SK-N-SH (cell line): ENCODE results near the gene PFKFB3. TPM values are rescaled to one million over a fixed set of nuclear protein-coding genes. Genes with fewer than 3 reads are reported as not detected.

Source experiments
- CTCF ChIA-PET: fragments of 300-600, 350-600 bp; formaldehyde crosslinking; extraction: SDS; loops from one replicate; lab custom pipeline; 2021; lab: Yijun Ruan, JAX
- POLR2A ChIA-PET: fragments of 350-600 bp; sonication (Branson Sonifier 250); formaldehyde crosslinking; extraction: SDS; loops from one replicate; lab custom pipeline; 2020; ENCODE audit warnings: antibody characterized with exemption, inconsistent platforms; lab: Yijun Ruan, JAX
- DNase-seq: peaks from one replicate; pipeline ENCODE4 v3.0.0; 2012
- H2AFZ ChIP-seq: fragments of 200-600 bp; sonication (generic); 2 replicates; pipeline ENCODE4 v1.8.1; 2016; ENCODE audit warnings: antibody characterized with exemption, mild to moderate bottlenecking, low read depth
- H3F3A ChIP-seq: fragments of 200-600 bp; sonication (generic); replicated peaks from 2 replicates; pipeline ENCODE3; 2016; ENCODE audit warnings: antibody characterized with exemption, mild to moderate bottlenecking; ENCODE audit not compliant: insufficient read depth
- H3K27ac ChIP-seq, 2 experiments: fragments of 200-500 bp in 1 of 2; fragments of 200-600 bp in 1 of 2; sonication (Bioruptor generic) in 1 of 2; sonication (generic), shearing (Covaris generic) in 1 of 2; 2 replicates each; pipeline versions ENCODE4 v1.5.1 to v1.6.1; 2014 to 2016; ENCODE audit warnings: low read depth in 2 of 2, inconsistent platforms in 1 of 2, low read length in 1 of 2, mild to moderate bottlenecking in 1 of 2, mixed read lengths in 1 of 2
- H3K27me3 ChIP-seq: fragments of 200-600 bp; sonication (generic), shearing (Covaris generic); 2 replicates; pipeline ENCODE4 v1.6.1; 2016; ENCODE audit warnings: mixed run types; ENCODE audit not compliant: insufficient read depth
- H3K36me3 ChIP-seq, 2 experiments: fragments of 200-500 bp in 1 of 2; fragments of 200-600 bp in 1 of 2; sonication (Bioruptor generic) in 1 of 2; sonication (generic) in 1 of 2; replicated peaks in 1 of 2; 2 replicates each; pipeline versions ENCODE3 to v1.5.1; 2014 to 2016; ENCODE audit warnings: low read length in 1 of 2, mild to moderate bottlenecking in 1 of 2; ENCODE audit not compliant: insufficient read depth in 2 of 2, control insufficient read depth in 1 of 2
- H3K4me1 ChIP-seq, 2 experiments: fragments of 200-500 bp in 1 of 2; fragments of 200-600 bp in 1 of 2; sonication (Bioruptor generic) in 1 of 2; sonication (generic), shearing (Covaris generic) in 1 of 2; 2 replicates each; pipeline versions ENCODE4 v1.5.1 to v1.6.1; 2014 to 2016; ENCODE audit warnings: low read depth in 1 of 2, low read length in 1 of 2, mixed run types in 1 of 2; ENCODE audit not compliant: insufficient read depth in 2 of 2, control insufficient read depth in 1 of 2
- H3K4me2 ChIP-seq: fragments of 200-600 bp; sonication (generic), shearing (Covaris generic); 2 replicates; pipeline ENCODE4 v1.6.1; 2017; ENCODE audit warnings: mixed run types
- H3K4me3 ChIP-seq, 2 experiments: fragments of 200-500 bp in 1 of 2; fragments of 200-600 bp in 1 of 2; sonication (Bioruptor generic) in 1 of 2; sonication (generic), shearing (Covaris generic) in 1 of 2; 2 replicates each; pipeline versions ENCODE4 v1.5.1 to v1.8.1; 2014 to 2016; ENCODE audit warnings: low read depth in 2 of 2, inconsistent platforms in 1 of 2, low read length in 1 of 2, mild to moderate bottlenecking in 1 of 2, mixed read lengths in 1 of 2, moderate library complexity in 1 of 2
- H3K79me2 ChIP-seq: fragments of 200-600 bp; sonication (generic); 2 replicates; pipeline ENCODE4 v1.8.1; 2017; ENCODE audit warnings: mild to moderate bottlenecking; ENCODE audit not compliant: insufficient read depth
- H3K9ac ChIP-seq: fragments of 200-600 bp; sonication (generic); 2 replicates; pipeline ENCODE4 v1.6.1; 2017; ENCODE audit warnings: mixed run types
- H3K9me2 ChIP-seq: fragments of 200-600 bp; sonication (generic); 2 replicates; pipeline ENCODE4 v1.6.1; 2017; ENCODE audit warnings: mixed run types
- H3K9me3 ChIP-seq: fragments of 200-600 bp; sonication (generic); 2 replicates; pipeline ENCODE4 v1.6.1; 2017; ENCODE audit warnings: mixed run types, mild to moderate bottlenecking, moderate library complexity
- H4K20me1 ChIP-seq: fragments of 200-600 bp; sonication (generic); 2 replicates; pipeline ENCODE4 v1.6.1; 2017; ENCODE audit warnings: mild to moderate bottlenecking, mixed run types; ENCODE audit not compliant: insufficient read depth
- CHD2 ChIP-seq: fragments of 150-350 bp; IDR thresholded peaks from 2 replicates; pipeline ENCODE4 v1.6.1; 2018; ENCODE audit warnings: low read length; ENCODE audit not compliant: partially characterized antibody
- ELF1 ChIP-seq: IDR thresholded peaks from 2 replicates; pipeline ENCODE4 v1.4.0; 2012
- EP300 ChIP-seq, 2 experiments: IDR thresholded peaks; 2 replicates each; pipeline versions ENCODE4 v1.4.0 to v1.6.1; 2012; ENCODE audit warnings: borderline replicate concordance in 1 of 2, low read depth in 1 of 2, low read length in 1 of 2
- FOSL2 ChIP-seq: IDR thresholded peaks from 2 replicates; pipeline ENCODE4 v1.4.0; 2012; ENCODE audit warnings: low read depth, mild to moderate bottlenecking, moderate library complexity, borderline replicate concordance
- FOXJ3 ChIP-seq: sonication (generic); formaldehyde crosslinking; IDR thresholded peaks from 2 replicates; pipeline ENCODE4 v1.5.1; 2020; ENCODE audit warnings: mild to moderate bottlenecking, missing genetic modification reagents
- FOXM1 ChIP-seq: IDR thresholded peaks from 2 replicates; pipeline ENCODE4 v1.4.0; 2012; ENCODE audit warnings: low read depth, mild to moderate bottlenecking
- GATA2 ChIP-seq: sonication (generic); formaldehyde crosslinking; IDR thresholded peaks from 2 replicates; pipeline ENCODE4 v1.5.0; 2020; ENCODE audit warnings: mild to moderate bottlenecking, missing genetic modification reagents
- JUND ChIP-seq: IDR thresholded peaks from 2 replicates; pipeline ENCODE4 v1.4.0; 2012
- MEF2A ChIP-seq: IDR thresholded peaks from 2 replicates; pipeline ENCODE4 v1.4.0; 2012; ENCODE audit warnings: low read depth, borderline replicate concordance
- MXI1 ChIP-seq: IDR thresholded peaks from 2 replicates; pipeline ENCODE4 v1.6.1; 2012; ENCODE audit warnings: mild to moderate bottlenecking, low read depth, low read length, improper control_type of control experiment
- NFIC ChIP-seq: IDR thresholded peaks from 2 replicates; pipeline ENCODE4 v1.4.0; 2012; ENCODE audit warnings: borderline replicate concordance
- NRF1 ChIP-seq: IDR thresholded peaks from 2 replicates; pipeline ENCODE4 v1.6.1; 2012; ENCODE audit warnings: low read depth, mild to moderate bottlenecking, low read length
- POLR2AphosphoS5 ChIP-seq: IDR thresholded peaks from 2 replicates; pipeline ENCODE4 v1.6.1; 2012; ENCODE audit warnings: low read depth, low read length
- RAD21 ChIP-seq: IDR thresholded peaks from 2 replicates; pipeline ENCODE4 v1.6.1; 2012; ENCODE audit warnings: mild to moderate bottlenecking, low read length
- RCOR1 ChIP-seq: fragments of 150-350 bp; IDR thresholded peaks from 2 replicates; pipeline ENCODE4 v1.6.1; 2017; ENCODE audit warnings: antibody characterized with exemption, low read length
- RFX5 ChIP-seq: IDR thresholded peaks from 2 replicates; pipeline ENCODE4 v1.6.1; 2012; ENCODE audit warnings: mild to moderate bottlenecking, improper control_type of control experiment, low read length
- RXRA ChIP-seq: IDR thresholded peaks from 2 replicates; pipeline ENCODE4 v1.4.0; 2012; ENCODE audit warnings: low read depth, mild to moderate bottlenecking, borderline replicate concordance
- SMC3 ChIP-seq: IDR thresholded peaks from 2 replicates; pipeline ENCODE4 v1.6.1; 2012; ENCODE audit warnings: low read depth, low read length, improper control_type of control experiment
- TAF1 ChIP-seq: IDR thresholded peaks from 2 replicates; pipeline ENCODE4 v1.6.1; 2012; ENCODE audit warnings: low read depth, mild to moderate bottlenecking, low read length, moderate library complexity, borderline replicate concordance
- TCF12 ChIP-seq: IDR thresholded peaks from 2 replicates; pipeline ENCODE4 v1.4.0; 2012
- TEAD4 ChIP-seq: IDR thresholded peaks from 2 replicates; pipeline ENCODE4 v1.4.0; 2012; ENCODE audit warnings: mild to moderate bottlenecking, borderline replicate concordance; ENCODE audit not compliant: insufficient read depth
- YY1 ChIP-seq: IDR thresholded peaks from 2 replicates; pipeline ENCODE4 v1.4.0; 2012; ENCODE audit warnings: low read depth, mild to moderate bottlenecking
- WGBS: methylation state at CpG from one replicate; pipeline ENCODE4 v1.1.6; 2017; ENCODE audit warnings: low lambda C conversion rate; 5-methylcytosine and 5-hydroxymethylcytosine counted together
- polyA plus RNA-seq, 3 experiments: library from polyadenylated mRNA; depleted of rRNA; stranded (reverse); fragments of >200 nt; gene quantifications; 2 replicates each; pipeline ENCODE4 v1.2.3, GENCODE V29; 2012
- TF ChIP-seq, protein P1 (sequence below): IDR thresholded peaks from 2 replicates; pipeline ENCODE4; 2012
- TF ChIP-seq, protein P2 (sequence below): IDR thresholded peaks from 2 replicates; pipeline ENCODE4 v1.4.0; 2012; ENCODE audit warnings: low read depth
- TF ChIP-seq, protein P3 (sequence below): IDR thresholded peaks from 2 replicates; pipeline ENCODE4 v1.4.0; 2012; ENCODE audit warnings: low read depth, borderline replicate concordance
- TF ChIP-seq, protein P4 (sequence below): fragments of 200-600 bp; sonication (generic); IDR thresholded peaks from 2 replicates; pipeline ENCODE4 v1.6.1; 2017; ENCODE audit warnings: antibody characterized with exemption, mild to moderate bottlenecking, moderate library complexity
- TF ChIP-seq, protein P5 (sequence below): fragments of 150-350 bp; IDR thresholded peaks from 2 replicates; pipeline ENCODE4 v1.6.1; 2017; ENCODE audit warnings: antibody characterized with exemption, low read length, low read depth, borderline replicate concordance
- TF ChIP-seq, protein P6 (sequence below): IDR thresholded peaks from 2 replicates; pipeline ENCODE4 v1.4.0; 2012; ENCODE audit warnings: low read depth, borderline replicate concordance

The PFKFB3 gene
- polyA plus RNA-seq, 1 of the 3 experiments (the other 2 are of a cell fraction), result 59.7 TPM

DNA sequence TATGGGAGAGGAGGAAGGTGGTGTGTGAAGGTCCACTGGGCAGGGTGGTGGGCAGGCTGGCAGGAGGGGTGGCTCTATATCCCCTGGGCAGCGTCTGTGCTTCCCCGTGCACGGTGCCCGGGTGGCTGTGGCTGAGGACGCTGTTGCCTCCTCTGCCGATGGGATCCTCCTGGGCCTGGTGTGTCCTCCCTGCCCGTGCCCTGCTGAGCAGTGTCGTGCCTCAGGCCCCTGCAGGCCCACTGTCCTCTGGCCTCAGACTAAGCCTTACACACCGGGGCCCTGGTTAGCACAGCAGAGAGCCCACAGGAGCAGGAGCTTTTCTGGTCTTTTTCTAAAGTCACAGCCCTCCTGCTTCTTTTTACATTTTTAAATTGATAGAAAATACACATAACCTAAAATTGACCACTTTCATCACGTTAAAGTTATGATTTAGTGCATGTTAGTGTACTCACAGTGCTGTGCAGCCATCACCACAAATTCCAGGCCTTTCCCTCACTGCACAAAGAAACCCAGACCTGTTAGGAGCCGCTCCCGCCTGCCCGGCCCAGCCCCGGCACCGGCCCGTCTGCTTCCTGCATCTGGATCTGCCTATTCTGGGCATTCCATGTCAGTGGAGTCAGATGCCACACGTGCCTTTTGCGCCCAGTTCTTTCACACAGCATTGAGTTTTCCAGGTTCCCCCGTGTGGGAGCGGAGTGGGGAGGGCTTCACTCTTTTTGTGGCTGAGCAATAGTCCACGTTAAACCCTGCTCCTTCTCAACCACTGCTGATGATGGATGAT lies 19.4 kb downstream of the PFKFB3 start:
- Histone ChIP-seq H4K20me1 (peaks cover 7% of the 10 kb centered on the region; the same call in 1 of the 2 replicates), H3F3A (peaks cover 42% of the 10 kb centered on the region), H3K9me3 (no peaks in the 10 kb centered on the region), H3K36me3 (peaks cover 66 to 76% of the 10 kb centered on the region in 2 experiments), H3K4me1 (peaks cover 0 to 31% of the 10 kb centered on the region in 2 experiments; a peak in 3 of 4 replicates), H3K27me3 (no peaks in the 10 kb centered on the region), H3K4me2 (no peak overlapping the region), H3K4me3 (no peak overlapping the region), H3K9ac (peak overlapping the region; percentile 43; the same call in 1 of the 2 replicates), H3K9me2 (no peaks in the 10 kb centered on the region), H2AFZ (no peak overlapping the region), H3K27ac (peak overlapping the region; percentile 61 to 64; a peak in 3 of 4 replicates), H3K79me2 (peaks cover 64% of the 10 kb centered on the region)
- POLR2A ChIA-PET, result no interaction called here
- DNase-seq, result peak; percentile 67
- CTCF ChIA-PET, result interaction anchor here (1.0 kb wide), 1 partner anchor 20 kb away, joined by 4 read pairs; the partner anchor contains the start of gene PFKFB3
- WGBS, result 52% methylated on average over 18 of the region's 21 CpGs
- TF ChIP-seq ELF1 (no peak), POLR2AphosphoS5 (no peak), RXRA (no peak), TCF12 (peak; percentile 74), RCOR1 (no peak), FOSL2 (no peak), FOXM1 (no peak), TEAD4 (no peak), RAD21 (no peak), MXI1 (no peak), MEF2A (no peak), NRF1 (no peak), GATA2 (CRISPR knock-in tag) (no peak), NFIC (no peak), SMC3 (no peak), FOXJ3 (CRISPR knock-in tag) (no peak), TAF1 (no peak), EP300 (IDR thresholded peaks at IDR 0.05; ENCODE audit: borderline replicate concordance in 1 of 2, low read depth in 1 of 2, low read length in 1 of 2) (peak in 1 of 2 experiments; percentile 48; a peak in 1 of 4 replicates), CHD2 (no peak), YY1 (no peak), JUND (peak; percentile 11; the same call in 1 of the 2 replicates), RFX5 (no peak)
- TF ChIP-seq, protein P1, sequence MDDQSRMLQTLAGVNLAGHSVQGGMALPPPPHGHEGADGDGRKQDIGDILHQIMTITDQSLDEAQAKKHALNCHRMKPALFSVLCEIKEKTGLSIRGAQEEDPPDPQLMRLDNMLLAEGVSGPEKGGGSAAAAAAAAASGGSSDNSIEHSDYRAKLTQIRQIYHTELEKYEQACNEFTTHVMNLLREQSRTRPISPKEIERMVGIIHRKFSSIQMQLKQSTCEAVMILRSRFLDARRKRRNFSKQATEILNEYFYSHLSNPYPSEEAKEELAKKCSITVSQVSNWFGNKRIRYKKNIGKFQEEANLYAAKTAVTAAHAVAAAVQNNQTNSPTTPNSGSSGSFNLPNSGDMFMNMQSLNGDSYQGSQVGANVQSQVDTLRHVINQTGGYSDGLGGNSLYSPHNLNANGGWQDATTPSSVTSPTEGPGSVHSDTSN, result peak; percentile 3; the same call in 1 of the 2 replicates
- TF ChIP-seq, protein P2, sequence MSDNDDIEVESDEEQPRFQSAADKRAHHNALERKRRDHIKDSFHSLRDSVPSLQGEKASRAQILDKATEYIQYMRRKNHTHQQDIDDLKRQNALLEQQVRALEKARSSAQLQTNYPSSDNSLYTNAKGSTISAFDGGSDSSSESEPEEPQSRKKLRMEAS, result peak; percentile 59
- TF ChIP-seq, protein P3, sequence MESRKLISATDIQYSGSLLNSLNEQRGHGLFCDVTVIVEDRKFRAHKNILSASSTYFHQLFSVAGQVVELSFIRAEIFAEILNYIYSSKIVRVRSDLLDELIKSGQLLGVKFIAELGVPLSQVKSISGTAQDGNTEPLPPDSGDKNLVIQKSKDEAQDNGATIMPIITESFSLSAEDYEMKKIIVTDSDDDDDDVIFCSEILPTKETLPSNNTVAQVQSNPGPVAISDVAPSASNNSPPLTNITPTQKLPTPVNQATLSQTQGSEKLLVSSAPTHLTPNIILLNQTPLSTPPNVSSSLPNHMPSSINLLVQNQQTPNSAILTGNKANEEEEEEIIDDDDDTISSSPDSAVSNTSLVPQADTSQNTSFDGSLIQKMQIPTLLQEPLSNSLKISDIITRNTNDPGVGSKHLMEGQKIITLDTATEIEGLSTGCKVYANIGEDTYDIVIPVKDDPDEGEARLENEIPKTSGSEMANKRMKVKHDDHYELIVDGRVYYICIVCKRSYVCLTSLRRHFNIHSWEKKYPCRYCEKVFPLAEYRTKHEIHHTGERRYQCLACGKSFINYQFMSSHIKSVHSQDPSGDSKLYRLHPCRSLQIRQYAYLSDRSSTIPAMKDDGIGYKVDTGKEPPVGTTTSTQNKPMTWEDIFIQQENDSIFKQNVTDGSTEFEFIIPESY, result no peak
- TF ChIP-seq, protein P4, sequence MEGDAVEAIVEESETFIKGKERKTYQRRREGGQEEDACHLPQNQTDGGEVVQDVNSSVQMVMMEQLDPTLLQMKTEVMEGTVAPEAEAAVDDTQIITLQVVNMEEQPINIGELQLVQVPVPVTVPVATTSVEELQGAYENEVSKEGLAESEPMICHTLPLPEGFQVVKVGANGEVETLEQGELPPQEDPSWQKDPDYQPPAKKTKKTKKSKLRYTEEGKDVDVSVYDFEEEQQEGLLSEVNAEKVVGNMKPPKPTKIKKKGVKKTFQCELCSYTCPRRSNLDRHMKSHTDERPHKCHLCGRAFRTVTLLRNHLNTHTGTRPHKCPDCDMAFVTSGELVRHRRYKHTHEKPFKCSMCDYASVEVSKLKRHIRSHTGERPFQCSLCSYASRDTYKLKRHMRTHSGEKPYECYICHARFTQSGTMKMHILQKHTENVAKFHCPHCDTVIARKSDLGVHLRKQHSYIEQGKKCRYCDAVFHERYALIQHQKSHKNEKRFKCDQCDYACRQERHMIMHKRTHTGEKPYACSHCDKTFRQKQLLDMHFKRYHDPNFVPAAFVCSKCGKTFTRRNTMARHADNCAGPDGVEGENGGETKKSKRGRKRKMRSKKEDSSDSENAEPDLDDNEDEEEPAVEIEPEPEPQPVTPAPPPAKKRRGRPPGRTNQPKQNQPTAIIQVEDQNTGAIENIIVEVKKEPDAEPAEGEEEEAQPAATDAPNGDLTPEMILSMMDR, result no peak
- TF ChIP-seq, protein P5, sequence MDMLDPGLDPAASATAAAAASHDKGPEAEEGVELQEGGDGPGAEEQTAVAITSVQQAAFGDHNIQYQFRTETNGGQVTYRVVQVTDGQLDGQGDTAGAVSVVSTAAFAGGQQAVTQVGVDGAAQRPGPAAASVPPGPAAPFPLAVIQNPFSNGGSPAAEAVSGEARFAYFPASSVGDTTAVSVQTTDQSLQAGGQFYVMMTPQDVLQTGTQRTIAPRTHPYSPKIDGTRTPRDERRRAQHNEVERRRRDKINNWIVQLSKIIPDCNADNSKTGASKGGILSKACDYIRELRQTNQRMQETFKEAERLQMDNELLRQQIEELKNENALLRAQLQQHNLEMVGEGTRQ, result no peak
- TF ChIP-seq, protein P6, sequence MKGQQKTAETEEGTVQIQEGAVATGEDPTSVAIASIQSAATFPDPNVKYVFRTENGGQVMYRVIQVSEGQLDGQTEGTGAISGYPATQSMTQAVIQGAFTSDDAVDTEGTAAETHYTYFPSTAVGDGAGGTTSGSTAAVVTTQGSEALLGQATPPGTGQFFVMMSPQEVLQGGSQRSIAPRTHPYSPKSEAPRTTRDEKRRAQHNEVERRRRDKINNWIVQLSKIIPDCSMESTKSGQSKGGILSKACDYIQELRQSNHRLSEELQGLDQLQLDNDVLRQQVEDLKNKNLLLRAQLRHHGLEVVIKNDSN, result no peak; the same call in 1 of the 2 replicates
